Amygdala (tissue), 56 donors: ENCODE data around the gene FOXD4L3.
"Not testable (repeated sequence)": the region's sequence is repeated elsewhere in the genome, so short reads cannot be mapped to it uniquely, and the experiment has no call there.

Source experiments
- DNase-seq, 56 donors: peaks; one replicate each; lab custom pipeline; 2025; lab: John Stamatoyannopoulos, UW

FOXD4L3 gene

GRCh38 chr9:68302567-68302966, at the start of gene FOXD4L3:
Gene FOXD4L3 (plus strand): TSS chr9:68302867. CDS start chr9:68302952, 85 bp downstream.
- not testable (repeated sequence) for DNase-seq

DNA sequence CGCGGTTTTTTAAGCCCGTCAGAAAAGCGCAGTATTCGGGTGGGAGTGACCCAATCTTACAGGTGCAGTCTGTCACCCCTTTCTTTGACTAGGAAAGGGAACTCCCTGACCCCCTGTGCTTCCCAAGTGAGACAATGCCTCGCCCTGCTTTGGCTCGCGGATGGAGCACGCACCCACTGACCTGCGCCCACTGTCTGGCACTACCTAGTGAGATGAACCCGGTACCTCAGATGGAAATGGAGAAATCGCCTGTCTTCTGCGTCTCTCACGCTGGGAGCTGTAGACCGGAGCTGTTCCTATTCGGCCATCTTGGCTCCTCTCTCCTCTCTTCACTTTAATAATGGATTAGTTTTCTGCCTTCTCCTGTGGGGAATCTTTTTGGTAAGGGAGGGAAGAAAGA, 21.6 kb upstream of the FOXD4L3 start:
- not testable (repeated sequence) for DNase-seq

- DNase-seq = not testable (repeated sequence)
Measured at GRCh38 chr9:68303771-68304170, 1.1 kb downstream of the FOXD4L3 start.

DNA sequence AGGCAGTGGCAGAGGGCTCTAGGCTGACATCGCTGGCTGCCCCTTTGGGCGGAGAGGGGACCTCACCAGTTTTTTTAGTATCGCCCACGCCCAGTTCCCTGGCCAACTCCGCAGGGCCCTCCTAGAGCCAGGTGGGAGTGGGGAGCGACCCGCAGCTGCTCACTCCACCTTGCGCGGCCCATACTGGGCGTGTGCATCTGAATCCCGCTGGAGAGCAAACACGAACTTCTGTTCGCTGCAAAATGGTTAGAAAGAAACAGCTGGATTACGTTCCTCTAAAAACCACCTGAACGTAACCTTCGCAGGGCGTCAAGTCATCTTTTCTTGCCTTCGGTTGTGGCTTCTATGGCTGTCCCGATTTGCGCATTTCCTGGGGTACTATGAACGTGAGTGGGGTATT, 1.5 kb downstream of the FOXD4L3 start:
- not testable (repeated sequence) for DNase-seq

DNA sequence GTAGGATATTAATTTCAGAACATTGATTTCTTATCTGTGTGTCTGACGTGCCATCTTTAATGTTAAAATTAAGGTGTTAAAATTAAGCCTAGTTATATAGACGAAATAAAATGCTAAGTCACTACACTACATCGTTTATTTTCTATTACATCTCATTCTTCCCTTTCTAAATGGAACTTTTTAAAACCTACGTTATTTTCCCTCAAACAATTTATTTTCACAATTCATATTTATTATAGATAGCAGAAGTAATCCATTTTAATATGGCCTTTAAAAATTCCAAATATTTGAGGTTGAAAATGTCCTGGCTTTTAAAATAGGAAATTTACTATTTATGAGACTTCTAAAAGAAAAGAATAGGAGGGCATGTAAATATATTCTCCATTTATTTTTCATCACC, 2.1 kb downstream of the FOXD4L3 start:
- DNase-seq = not testable (repeated sequence)

DNA sequence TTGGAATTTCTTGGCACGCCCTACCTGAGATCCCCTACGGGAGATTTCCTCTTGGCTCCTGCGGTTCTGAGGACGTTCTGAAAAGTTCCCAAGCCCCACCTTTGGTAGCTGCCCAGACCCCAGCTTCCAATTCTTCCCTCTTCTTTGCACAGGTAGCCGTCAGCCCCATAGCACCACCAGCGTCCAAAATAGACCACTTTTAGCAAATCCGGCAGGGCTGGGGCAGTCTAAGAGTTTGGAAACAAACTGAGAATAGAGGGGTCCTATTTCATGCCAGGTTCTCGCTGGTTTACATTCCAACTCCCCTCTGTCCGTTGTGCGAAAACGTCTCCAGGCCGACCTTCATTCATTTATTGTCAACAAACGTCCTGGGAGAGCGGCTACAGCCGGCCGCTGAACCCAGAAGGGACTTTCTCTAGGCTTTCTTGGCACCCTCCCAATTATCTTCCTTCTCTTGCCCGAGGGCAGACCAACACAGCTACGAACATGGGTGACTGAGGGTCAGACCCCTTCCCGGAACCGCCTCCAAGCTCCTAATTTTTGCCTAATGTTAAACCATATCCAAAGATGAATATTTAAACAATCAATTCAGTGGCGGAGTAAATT, 3.1 kb downstream of the FOXD4L3 start:
- not testable (repeated sequence) for DNase-seq

- not testable (repeated sequence) for DNase-seq
Measured at GRCh38 chr9:68306391-68306964, 3.8 kb downstream of the FOXD4L3 start.

GRCh38 chr9:68307127-68307526, 4.5 kb downstream of the FOXD4L3 start:
- not testable (repeated sequence) for DNase-seq

DNA sequence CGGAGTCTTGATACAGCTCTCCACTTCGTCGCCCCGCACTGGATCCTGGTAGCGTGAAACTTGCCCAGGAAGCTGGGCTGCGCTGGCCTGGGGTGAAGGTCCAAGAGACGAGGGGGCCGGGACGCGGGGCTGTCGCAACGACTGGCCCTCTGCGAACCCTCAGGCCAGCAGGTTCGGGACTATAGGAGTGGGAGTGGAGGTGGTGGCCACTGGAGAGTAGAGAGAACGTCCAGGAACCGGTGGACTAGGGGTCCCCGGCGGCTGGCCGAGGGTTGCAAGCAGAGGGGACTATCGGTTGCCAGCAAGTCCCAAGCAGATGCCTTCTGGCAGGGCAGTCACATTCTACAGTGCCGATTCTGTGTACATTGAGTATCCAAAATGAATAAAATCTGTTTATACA, 5.0 kb downstream of the FOXD4L3 start:
- DNase-seq = not testable (repeated sequence)

- DNase-seq = not testable (repeated sequence)
Measured at GRCh38 chr9:68311208-68311607, 8.5 kb downstream of the FOXD4L3 start.

DNA sequence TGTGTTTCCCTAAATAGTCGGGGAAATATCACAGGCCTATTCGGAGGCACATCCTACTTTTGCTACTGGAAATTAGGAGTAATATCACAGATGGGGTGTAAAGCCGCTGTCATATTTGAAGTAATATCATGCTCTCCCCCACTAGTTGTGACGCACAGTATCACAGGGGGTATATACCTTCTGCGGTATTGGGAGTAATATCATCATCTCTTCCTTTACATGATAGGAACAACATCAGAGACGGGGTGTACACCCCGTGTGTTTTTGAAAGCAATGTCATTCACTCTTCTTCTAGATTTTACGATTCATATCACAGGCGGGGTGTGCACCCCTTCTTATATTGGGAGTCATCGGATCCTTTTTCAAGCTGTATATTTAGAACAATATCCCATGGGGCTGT, 15.5 kb downstream of the FOXD4L3 start:
- not testable (repeated sequence) for DNase-seq

DNA sequence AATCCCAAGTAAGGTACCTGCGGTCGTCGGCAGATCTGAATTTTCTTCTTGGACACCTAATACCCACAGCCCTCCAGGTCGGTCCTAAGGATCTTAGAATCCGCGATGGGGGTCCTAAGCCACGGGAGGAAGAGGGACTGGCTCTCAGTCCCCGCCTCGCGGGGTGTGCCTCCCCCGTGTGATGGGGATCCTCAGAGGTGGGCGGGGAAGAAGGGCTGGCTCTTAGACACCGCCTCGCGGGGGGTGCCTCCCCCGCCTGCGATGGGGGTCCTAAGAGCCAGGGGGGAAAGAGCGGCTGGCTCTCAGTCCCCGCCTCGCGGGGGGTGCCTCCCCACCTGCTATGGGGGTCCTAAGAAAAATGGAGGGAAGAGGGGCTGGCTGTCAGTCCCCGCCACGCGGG, 21.1 kb downstream of the FOXD4L3 start:
- DNase-seq = not testable (repeated sequence)

DNA sequence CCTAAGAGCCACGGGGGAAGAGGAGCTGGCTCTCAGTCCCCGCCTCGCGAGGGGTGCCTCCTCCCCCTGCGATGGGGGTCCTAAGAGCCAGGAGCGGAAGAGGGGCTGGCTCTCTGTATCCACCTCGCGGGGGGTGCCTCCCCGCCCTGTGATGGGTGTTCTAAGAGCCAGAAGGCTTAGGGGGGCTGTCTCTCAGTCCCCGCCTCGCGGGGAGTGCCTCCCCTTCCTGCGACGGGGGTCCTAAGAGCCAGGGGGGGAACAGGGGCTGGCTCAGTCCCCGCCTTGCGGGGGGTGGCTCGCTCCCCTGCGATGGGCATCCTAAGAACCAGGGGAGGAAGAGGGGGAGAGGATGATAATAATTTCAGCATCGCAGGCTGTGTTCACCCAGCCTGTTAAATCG, 21.9 kb downstream of the FOXD4L3 start:
- DNase-seq = not testable (repeated sequence)

- not testable (repeated sequence) for DNase-seq
Measured at GRCh38 chr9:68329106-68329505, 26.4 kb downstream of the FOXD4L3 start.

DNA sequence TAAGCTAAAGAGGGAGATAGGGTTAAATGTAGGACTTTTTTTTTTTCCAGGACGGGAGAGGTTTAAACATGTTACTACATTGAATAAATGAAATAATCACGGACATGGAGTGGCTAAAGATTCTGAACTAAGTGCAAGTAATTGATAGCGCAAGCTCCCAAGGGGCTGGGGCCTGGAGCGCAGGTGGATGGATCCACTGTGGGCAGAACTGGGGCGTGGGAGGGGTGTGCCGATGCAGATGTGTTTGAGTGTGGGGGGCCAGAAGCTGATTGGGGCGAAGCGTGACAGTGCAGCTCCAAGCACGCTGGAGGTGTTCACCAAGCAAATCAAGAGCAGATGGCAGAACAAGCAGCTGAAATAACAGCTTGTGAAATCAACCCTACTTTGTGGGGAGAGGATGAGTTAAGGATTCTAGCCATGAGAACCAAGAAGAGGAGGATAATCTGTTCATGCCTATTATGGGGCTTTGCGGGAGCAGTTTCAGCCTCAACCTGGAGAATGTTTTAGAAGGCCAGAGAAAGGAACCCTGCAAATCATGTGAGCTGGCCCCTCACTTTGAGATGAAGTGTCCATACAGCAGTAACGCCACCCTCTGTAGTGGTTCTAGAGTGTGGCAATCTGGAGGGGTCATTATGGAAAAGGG, 28.0 kb downstream of the FOXD4L3 start:
- DNase-seq = not testable (repeated sequence)

- not testable (repeated sequence) for DNase-seq
Measured at GRCh38 chr9:68332122-68332521, 29.5 kb downstream of the FOXD4L3 start.

DNA sequence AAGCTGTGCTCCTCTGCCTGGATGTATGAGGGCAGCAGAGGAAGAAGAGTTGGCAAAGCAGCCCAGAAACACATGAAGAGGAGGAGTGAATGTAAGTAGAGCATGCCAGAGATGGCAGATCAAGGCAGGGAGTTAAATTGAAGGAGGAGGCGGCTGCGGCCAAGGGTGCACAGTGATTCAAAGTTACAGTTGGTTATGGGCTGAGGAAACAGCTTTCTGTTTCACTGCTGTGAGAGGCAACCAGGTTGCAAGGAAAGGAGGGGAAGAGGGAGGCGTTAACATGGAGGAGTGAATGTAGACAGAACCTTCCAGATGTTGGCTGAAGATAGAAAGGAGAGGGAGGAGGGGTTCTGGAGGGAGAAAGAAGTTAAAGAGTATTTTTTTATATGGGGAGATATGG, 33.3 kb downstream of the FOXD4L3 start:
- DNase-seq = not testable (repeated sequence)

DNA sequence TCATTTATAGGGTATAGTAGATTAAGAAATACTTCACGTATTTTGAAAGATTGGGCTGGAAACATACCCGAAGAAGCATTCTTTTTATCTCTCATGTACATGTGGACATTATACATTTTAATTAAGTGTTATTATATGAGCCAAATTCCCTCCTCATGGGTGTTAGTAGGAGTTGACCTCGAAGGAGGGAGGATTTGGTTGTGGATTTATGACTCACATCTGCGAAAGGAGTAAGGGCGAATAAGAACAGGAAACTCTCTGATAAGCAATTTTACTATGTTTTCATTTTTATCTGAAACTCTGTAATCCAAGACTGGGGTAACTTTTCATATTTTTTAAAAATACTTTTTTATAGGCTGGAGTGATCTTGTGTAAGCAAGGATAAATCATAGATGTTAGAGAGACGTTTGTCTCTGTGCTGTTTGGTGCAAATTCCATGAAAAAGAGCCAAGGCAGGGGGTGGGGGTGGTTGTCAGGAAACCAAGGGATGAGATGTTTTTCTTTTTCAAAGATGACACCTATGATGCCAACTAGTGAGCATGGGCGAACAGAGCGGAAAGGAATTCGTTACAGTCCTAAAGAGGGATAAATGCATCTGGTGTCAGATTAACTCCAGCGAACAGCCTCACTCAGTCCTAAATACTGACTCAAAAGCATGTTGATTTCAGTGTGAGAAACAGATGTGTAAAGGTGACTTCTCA, 34.1 kb downstream of the FOXD4L3 start:
- DNase-seq = not testable (repeated sequence)

- not testable (repeated sequence) for DNase-seq
Measured at GRCh38 chr9:68338000-68338399, 35.3 kb downstream of the FOXD4L3 start.

GRCh38 chr9:68342265-68343025, 39.8 kb downstream of the FOXD4L3 start:
- not testable (repeated sequence) for DNase-seq
